A549 (cell line): ENCODE data around the gene ANKRD33B.

ENCODE experiments used
- CTCF ChIP-seq: fragments of >200 bp; sonication (Bioruptor Twin); formaldehyde crosslinking; IDR thresholded peaks from 3 replicates; pipeline ENCODE4 v1.5.1; 2016
- ELK1 ChIP-seq: fragments of 150-350 bp; IDR thresholded peaks from 2 replicates; pipeline ENCODE4 v1.6.1; 2014; ENCODE audit warnings: low read depth, mild to moderate bottlenecking, low read length
- EP300 ChIP-seq, 2 experiments: fragments of >200 bp; sonication (Bioruptor Twin); formaldehyde crosslinking; IDR thresholded peaks; 2 replicates in 1 of 2; 3 replicates in 1 of 2; pipeline ENCODE4 v1.6.1; 2016 to 2017
- FOSL2 ChIP-seq, 2 experiments: fragments of 450-650 bp in 1 of 2; fragments of >200 bp in 1 of 2; sonication (Bioruptor Twin) in 1 of 2; formaldehyde crosslinking; IDR thresholded peaks; 2 replicates each; pipeline versions ENCODE4 v1.5.0 to v1.6.1; 2016 to 2020; ENCODE audit warnings: mild to moderate bottlenecking in 1 of 2, moderate library complexity in 1 of 2
- POLR2A ChIP-seq: IDR thresholded peaks from 2 replicates; pipeline ENCODE4 v1.6.1; 2012; ENCODE audit warnings: mild to moderate bottlenecking, low read length
- TF ChIP-seq, protein P1 (sequence below): fragments of 450-650 bp; IDR thresholded peaks from 2 replicates; pipeline ENCODE4 v1.6.1; 2014; ENCODE audit warnings: antibody characterized with exemption
- TF ChIP-seq, protein P2 (sequence below): fragments of 200-600 bp; sonication (generic); IDR thresholded peaks from 2 replicates; pipeline ENCODE4 v1.6.1; 2016; ENCODE audit warnings: antibody characterized with exemption, mild to moderate bottlenecking, moderate library complexity

- TF ChIP-seq POLR2A (no peak), EP300 (IDR thresholded peaks at IDR 0.05) (no peak), ELK1 (no peak), CTCF (no peak), FOSL2 (IDR thresholded peaks at IDR 0.05) (no peak), FOSL2 (CRISPR knock-in tag; IDR thresholded peaks at IDR 0.05) (no peak)
- TF ChIP-seq, protein P1, sequence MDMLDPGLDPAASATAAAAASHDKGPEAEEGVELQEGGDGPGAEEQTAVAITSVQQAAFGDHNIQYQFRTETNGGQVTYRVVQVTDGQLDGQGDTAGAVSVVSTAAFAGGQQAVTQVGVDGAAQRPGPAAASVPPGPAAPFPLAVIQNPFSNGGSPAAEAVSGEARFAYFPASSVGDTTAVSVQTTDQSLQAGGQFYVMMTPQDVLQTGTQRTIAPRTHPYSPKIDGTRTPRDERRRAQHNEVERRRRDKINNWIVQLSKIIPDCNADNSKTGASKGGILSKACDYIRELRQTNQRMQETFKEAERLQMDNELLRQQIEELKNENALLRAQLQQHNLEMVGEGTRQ, result no peak
- TF ChIP-seq, protein P2, sequence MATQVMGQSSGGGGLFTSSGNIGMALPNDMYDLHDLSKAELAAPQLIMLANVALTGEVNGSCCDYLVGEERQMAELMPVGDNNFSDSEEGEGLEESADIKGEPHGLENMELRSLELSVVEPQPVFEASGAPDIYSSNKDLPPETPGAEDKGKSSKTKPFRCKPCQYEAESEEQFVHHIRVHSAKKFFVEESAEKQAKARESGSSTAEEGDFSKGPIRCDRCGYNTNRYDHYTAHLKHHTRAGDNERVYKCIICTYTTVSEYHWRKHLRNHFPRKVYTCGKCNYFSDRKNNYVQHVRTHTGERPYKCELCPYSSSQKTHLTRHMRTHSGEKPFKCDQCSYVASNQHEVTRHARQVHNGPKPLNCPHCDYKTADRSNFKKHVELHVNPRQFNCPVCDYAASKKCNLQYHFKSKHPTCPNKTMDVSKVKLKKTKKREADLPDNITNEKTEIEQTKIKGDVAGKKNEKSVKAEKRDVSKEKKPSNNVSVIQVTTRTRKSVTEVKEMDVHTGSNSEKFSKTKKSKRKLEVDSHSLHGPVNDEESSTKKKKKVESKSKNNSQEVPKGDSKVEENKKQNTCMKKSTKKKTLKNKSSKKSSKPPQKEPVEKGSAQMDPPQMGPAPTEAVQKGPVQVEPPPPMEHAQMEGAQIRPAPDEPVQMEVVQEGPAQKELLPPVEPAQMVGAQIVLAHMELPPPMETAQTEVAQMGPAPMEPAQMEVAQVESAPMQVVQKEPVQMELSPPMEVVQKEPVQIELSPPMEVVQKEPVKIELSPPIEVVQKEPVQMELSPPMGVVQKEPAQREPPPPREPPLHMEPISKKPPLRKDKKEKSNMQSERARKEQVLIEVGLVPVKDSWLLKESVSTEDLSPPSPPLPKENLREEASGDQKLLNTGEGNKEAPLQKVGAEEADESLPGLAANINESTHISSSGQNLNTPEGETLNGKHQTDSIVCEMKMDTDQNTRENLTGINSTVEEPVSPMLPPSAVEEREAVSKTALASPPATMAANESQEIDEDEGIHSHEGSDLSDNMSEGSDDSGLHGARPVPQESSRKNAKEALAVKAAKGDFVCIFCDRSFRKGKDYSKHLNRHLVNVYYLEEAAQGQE, result no peak
Observed at GRCh38 chr5:10629682-10630081, 65.8 kb downstream of the ANKRD33B start.
